HG03060 (cell line): ENCODE results near the gene GNG12.

Experiments
- ATAC-seq: cut with Tn5 transposase; IDR thresholded peaks from one replicate; pipeline ENCODE4 v1.9.1; 2021; ENCODE audit warnings: low read depth, moderate number of reproducible peaks; ENCODE audit not compliant: unreplicated experiment

Gene GNG12

GRCh38 chr1:67832737-67833601 lies at the start of gene GNG12:
TSS of gene GNG12 (minus strand) at chr1:67833467. CDS start at chr1:67707686, 125,781 bp downstream.
- no peak for ATAC-seq

DNA sequence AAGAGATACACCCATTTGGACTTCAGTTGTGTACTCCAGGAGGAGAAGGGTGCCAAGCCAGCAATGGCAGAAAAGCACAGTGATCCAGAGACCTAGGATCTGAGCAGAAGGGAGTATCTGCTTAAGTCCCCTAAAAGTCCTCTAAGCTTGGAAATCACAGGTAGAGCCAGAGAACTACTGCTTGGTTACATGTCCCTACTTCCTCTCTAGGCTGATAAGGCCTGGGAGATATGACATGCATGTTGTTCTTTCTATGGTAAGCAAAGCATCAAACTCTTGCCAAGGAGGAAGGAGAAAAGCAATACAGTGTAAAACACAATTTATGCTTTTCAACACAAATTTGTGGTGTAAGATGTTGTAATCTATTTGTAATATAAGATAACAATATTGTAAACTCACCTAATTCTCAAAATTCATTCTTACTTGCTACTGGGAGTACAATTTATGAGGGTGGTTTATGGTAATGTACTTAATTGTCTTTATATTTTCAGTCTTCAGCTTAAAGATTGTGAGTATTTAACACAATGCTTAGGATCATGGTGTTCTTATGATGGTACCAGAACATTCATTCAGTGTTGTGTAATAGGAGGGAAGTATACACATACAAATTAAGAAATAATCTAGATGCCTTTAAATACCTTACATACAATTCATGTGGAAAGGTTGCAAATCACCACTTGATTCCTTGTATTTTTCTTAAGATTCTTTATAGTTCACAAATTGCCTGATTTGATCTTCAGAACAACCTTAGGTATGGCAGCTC lies 49.1 kb upstream of the GNG12 start:
- ATAC-seq = no peak

DNA sequence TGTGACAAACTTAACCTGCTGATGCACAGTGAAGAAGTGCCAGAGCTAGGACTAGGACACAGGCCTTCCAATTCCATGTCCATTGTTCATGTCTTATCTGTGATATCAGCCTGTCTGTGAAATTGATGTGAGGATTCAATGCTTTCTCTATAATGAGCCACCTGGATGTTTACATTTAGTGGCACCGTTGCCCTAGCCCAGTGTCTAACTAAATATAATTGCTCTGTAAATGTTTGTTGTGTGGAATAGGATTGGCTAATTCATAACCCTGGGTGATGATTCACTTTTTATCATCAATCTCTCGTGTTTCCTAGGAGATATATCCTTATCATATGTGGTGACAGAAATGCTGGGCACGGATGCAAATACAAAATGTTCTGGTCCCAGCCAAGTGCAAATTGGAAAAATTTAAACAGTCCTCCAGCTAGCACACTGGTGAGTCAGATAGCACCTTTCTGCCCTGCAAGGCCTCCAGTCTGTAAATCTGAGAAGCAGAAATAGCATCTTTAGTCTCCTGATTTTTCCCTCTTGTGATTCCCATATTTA lies 46.9 kb upstream of the GNG12 start:
- ATAC-seq = no peak

- no peak for ATAC-seq
These were observed 46.2 kb upstream of the GNG12 start for GRCh38 chr1:67879485-67879884.

DNA sequence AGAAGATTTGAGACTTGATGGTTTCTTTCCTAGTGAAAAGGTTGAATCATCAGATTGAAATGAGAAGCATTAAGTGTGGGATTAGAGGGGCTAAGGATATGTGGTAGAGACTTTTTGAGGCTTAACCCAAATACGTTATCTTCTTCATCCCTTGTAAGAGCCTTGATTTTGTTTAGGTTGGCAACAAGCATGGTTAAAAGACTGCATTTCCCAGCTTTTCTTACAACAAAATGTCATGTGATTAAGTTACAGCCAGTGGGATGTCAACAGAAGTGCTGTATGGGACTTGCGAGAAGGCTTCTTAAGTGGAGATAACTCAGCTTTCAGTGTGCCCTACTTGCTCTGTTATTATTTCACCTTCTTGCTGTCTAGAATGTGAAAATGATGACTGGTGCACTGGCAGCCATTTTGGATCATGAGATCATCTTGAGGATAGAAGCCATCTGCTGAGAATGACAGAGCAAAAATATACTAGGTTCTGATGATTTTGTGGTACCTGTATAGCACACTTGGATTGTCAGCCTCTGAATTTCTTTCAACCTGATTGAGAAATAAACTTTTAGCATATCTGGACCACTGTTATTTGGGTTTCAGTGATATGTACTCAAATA lies 41.3 kb upstream of the GNG12 start:
- ATAC-seq = no peak

DNA sequence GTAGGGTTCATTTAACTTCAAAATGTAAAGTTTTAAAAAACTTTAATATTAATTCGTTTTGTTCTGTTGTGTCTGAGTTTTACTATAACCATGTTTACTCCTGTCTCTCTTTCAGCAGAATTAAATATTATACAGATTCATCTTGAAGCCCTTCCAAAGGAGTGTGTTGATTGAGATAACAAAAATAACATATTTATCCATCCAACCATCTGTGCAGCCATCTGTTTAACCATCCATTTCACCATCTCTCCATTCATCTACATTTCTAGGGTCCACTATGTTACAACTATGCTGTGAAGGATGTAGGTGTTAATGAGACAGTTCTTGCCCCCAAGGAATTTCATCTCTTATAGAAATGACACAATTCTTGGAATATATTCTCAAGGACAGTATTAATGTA lies 36.0 kb upstream of the GNG12 start:
- ATAC-seq = no peak

GRCh38 chr1:67863637-67864036 lies 30.4 kb upstream of the GNG12 start:
- no peak for ATAC-seq

GRCh38 chr1:67862685-67863084 lies 29.4 kb upstream of the GNG12 start:
- ATAC-seq = no peak

GRCh38 chr1:67861856-67862516 lies 28.7 kb upstream of the GNG12 start:
- ATAC-seq = no peak

DNA sequence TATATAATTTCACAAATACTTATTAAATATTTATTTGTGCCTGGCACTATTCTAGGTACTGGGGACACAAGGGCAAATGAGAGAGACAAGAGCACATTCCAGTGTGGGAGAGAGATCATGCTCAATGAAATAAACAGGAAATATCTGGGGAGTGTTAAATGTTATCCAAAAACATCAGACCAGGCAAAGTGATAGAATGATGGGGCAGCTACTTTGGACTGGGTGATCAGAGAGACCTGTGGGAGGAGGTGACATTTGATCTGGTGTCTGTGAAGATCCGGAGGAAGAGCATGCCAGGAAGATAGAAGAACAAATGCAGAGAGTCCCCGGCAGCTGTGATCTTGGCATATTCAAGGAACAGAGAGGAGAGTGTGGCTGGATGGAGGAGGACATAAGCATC lies 27.5 kb upstream of the GNG12 start:
- no peak for ATAC-seq

GRCh38 chr1:67856921-67857320 lies 23.7 kb upstream of the GNG12 start:
- no peak for ATAC-seq

- no peak for ATAC-seq
These were observed 22.7 kb upstream of the GNG12 start for GRCh38 chr1:67855961-67856360.

GRCh38 chr1:67855444-67855843 lies 22.2 kb upstream of the GNG12 start:
- no peak for ATAC-seq

DNA sequence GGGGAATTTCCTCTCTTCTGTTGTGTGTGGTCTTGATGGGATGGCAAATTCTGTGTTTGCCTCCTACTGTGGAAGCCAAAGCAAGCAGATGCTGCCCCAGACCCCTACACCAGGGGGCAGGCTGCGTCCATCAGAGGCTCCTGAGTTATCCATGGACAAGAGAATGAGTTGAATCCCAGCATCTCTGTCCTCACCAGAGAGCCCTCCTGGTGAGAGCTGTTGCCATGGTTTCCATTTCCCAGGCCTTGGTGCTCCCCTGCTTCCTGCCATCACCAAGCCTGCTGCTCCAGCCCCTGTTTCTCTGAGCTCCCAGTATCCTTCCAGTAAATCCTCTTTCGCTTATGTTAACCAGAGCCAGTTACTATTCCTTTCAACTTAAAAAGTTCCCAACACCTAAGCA lies 20.4 kb upstream of the GNG12 start:
- no peak for ATAC-seq

DNA sequence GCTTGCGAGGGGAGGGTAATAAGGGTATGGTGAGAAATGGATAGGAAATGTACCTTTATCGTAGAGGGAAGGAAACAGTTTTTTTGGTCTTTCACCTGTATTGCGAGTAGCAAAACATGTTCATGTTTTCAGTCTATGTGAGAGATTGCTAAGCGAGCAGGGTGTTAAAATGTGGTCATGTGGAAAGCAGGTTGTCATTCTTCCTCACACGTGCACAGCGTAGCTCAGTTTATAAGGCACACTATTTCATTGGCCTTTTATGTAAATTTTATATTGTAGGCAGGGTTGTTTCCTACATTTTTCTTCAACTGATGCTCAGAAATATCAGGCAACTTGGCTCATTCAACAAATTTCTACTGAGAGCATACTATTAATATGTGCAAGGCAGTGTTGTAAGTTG lies 18.5 kb upstream of the GNG12 start:
- no peak for ATAC-seq

DNA sequence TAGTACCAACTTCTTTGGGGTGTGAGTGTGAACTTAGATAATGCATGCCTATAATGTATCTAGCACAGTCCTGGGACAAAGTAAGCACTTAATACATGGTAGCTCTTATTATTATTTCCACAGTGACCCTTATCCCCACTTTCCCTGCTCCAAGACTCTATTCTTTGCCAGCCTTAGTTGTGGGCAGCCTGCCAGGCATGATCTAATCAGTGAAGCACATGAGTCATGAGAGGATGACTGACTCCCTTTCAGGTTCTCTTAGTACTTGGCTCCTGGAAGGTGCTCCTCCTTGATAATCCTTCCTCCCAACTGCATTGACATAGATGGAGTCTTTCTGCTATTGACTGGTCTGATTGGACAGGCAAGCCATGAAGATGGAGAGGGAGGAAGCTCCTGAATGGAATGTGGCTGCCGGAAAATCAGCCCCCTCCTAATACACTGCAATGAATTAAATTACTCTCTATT lies 17.4 kb upstream of the GNG12 start:
- ATAC-seq = no peak

DNA sequence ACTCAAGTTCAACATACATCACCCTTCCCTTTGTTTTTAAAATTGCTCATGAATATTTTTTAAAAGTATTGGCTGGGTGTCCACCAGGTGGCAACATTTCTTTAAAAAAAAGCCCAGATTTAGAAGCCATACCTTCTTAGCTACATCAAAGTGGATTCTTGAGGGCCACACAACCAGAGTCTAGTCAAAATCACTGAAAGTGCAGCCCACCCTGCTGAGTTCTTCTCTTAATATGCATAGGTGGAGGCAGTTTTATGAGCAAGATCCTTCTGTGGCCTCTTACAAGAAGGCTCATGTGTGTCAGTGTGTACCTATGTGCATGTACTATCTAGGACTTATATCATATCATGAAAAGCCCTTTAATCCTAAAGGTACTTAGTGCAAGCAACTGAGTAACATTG lies 16.9 kb upstream of the GNG12 start:
- no peak for ATAC-seq

DNA sequence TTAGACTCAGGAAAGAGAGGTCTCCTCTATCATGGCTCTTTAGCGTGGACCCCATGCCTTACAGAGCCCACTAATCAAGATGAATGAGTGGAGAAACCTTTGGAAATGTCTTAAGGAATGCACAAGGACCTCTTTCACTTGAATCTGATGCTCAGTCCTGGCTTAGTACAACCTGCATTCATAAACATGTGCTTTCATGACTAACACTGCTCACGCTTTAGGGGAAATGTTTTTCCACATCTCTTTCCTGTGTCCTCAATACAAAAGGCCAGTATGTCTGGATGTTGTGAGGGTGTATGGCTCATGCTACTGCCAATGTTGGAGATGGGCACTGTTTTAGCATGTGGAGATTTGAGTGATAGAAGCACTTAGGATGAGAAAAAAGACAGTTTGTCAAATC lies 14.2 kb upstream of the GNG12 start:
- ATAC-seq = no peak

GRCh38 chr1:67846538-67846937 lies 13.3 kb upstream of the GNG12 start:
- no peak for ATAC-seq

DNA sequence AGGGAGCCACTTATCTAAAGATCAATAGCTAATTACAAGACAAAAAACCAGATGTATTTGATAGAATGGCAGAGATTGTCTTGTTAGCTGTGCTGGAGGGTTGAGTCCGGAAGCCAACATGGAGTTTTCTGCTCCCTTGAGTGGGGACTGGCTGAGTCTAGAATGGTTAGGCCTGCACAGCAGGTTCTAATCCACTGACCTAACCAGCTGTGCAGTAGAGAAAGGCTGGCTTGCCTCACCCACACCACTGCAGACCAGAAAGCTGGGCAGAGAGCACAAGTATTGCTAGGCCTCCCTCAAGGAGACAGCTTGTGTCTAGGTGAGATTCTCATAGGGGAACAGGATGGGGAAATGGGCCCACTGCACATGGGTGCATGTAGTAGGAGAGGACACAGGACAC lies 11.7 kb upstream of the GNG12 start:
- no peak for ATAC-seq

DNA sequence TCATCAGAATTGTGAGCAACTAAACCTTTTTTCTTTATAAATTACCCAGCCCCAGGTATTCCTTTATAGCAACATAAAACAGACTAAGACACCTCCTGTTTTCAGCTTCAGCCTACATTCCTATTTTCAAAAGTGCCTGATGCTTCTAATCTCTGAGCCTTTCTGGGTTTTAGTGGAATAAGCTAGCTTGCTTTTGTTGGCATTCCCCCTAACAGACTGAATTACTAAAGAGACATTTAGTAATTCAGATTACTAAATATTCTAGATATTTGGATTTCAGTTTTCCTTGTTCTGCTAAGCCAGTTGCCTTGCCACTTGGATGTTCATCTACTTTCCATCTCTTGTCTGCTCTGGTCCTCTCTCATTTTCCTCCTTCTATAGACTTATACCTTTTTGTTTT lies 10.5 kb upstream of the GNG12 start:
- no peak for ATAC-seq
